Measurements from ENCODE around the gene ISLR2. TPM values are rescaled to one million over a fixed set of nuclear protein-coding genes. Genes with fewer than 3 reads are reported as not detected.

Gene ISLR2
- total and polyA plus RNA-seq, 2 donors (not counting 3 experiments of a cell fraction or from before 2014, with no cell fraction given), result not detected

DNA sequence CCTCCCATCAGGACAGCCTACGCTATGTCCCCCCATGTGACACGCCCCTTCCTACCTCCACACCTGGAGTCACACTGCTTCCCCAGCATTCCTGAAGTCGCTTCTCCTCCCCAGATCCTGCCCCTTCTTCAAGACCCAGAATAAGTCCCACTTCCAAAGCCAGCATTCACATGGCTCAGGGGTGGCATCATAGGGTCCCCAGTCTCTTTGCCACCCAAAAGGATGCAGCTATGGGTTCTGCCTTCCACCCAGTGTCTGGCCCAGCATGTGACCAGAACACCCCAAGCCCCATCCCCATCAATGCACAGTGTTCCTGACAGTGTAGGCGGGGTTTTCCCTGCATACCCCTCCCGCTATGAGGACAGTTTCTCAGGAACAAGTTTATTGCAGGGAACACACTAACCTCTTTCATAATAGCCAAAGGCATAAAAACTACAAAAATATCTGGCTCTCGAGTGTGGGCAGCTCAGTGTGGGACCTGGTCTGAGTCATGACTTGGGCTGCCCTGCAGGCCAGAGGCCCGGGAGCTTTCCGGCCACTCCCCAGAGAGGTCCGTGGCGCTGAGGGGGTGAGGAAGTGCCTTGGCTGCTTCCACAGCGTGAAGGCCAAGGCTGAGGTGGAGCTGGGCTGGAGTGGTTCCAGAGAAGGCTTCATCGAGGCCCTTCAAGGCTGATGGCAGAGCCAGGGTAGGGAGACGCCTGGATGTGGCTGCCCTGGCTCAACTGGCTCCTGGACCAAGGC lies 48.9 kb downstream of the ISLR2 start:
- H3K27ac ChIP-seq (ENCODE audit: insufficient read depth, low read depth, low read length), result peak overlapping the region; percentile 16
- no peaks in the 10 kb centered on the region for H3K9me1 ChIP-seq (replicated peaks; ENCODE audit: control insufficient read depth, extremely low read depth, insufficient read depth, low read length)
- TF ChIP-seq POLR2AphosphoS5 (IDR thresholded peaks at IDR 0.05; ENCODE audit: insufficient read depth, low read depth, low read length) (peak; percentile 54), FOS (IDR thresholded peaks at IDR 0.05; ENCODE audit: borderline replicate concordance, insufficient read depth, low read length) (peak; percentile 89), POLR2A (IDR thresholded peaks at IDR 0.05; ENCODE audit: low read depth, low read length) (no peak)
- intact Hi-C loops (cut with micrococcal nuclease) (loop anchor here (2.0 to 5.0 kb wide), 2 partner anchors 44 to 63 kb away; no protein-coding TSS in a partner anchor), dilution Hi-C loops (cut with MboI; ENCODE audit: extremely low pct_ligation_motif_present, low sequenced_read_pairs) (no loop called here)
- ChIA-PET CTCF (interaction anchor here (1.1 to 2.7 kb wide), 2 partner anchors 61 to 129 kb away, joined by 4 to 8 read pairs; no protein-coding TSS in a partner anchor), POLR2A (no interaction called here)
- H3K4me3 ChIP-seq (replicated peaks in 1 of 3; ENCODE audit: insufficient read depth in 1 of 3, low read depth in 1 of 3, low read length in 3 of 3), result no peak overlapping the region
- H3K4me1 ChIP-seq (ENCODE audit: control insufficient read depth, extremely low read depth, insufficient read depth, low read length), result peaks cover 20% of the 10 kb centered on the region
- H3K4me2 ChIP-seq (ENCODE audit: insufficient read depth, low read length), result no peak overlapping the region
- H4K20me1 ChIP-seq (replicated peaks; ENCODE audit: control insufficient read depth, extremely low read depth, insufficient read depth, low read length), result no peaks in the 10 kb centered on the region
- FAIRE-seq (peak; percentile 86), DNase-seq (ENCODE audit: low read depth, low spot score) (peak; percentile 42)
- H3K36me3 ChIP-seq (ENCODE audit: control insufficient read depth in 2 of 2, extremely low read depth in 1 of 2, insufficient read depth in 2 of 2, low read length in 2 of 2), result no peaks in the 10 kb centered on the region
- H3K9me3 ChIP-seq (replicated peaks; ENCODE audit: control insufficient read depth, insufficient read depth, low read length), result no peaks in the 10 kb centered on the region
- no peaks in the 10 kb centered on the region for H3K79me2 ChIP-seq (ENCODE audit: control insufficient read depth, insufficient read depth, low read length)
- no peaks in the 10 kb centered on the region for H3K27me3 ChIP-seq (ENCODE audit: control insufficient read depth in 2 of 2, insufficient read depth in 2 of 2, low read length in 2 of 2)
- no peak overlapping the region for H3K9ac ChIP-seq (replicated peaks; ENCODE audit: extremely low read depth, insufficient read depth, low read length)
- no peak overlapping the region for H2AFZ ChIP-seq (ENCODE audit: low read depth, low read length)
- no TSS peak for BruUV-seq (replicated peaks)

DNA sequence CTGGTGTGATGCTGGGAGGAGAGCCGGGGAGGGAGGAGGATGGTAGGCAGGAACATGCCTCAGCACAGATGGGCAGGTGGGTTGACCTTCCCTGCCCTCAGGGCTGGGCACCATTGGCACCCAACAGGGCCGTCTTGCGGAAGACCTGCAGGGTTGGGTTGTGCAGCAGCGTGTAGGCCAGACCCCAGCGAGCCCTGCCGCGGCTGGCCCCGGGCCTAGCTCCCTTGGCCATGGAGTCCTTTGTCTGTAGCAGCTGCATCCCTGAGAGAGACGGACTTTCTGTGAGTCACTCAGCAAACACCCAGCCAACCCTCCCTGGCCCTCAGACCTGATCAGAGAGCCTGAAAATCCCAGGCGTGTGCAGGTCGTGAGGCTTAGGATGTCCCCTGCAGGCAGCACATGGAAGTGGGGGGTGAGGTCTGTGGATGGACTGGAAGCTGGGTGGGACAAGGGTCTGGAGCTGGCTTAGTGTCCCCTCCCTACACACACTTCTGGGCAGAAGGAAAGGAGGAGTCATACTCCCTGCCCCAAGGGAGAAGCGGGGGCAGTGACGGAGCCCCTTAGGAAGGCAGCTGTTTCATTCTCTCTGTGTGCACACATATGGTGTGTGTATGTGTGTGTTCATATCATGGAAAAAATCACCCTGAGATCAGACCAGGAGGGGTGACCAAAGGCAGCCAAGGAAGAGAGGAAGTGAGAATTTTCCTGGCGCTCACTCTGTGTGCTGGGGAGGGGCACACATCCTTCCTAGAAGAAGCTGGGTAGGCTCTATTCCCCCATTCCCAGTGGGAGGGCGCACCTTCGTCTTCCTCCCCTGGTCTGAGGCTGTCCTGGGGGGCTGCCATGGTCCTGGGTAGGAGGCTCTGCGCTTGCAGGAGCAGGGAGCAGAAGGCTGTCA lies 49.8 kb downstream of the ISLR2 start:
- POLR2A ChIA-PET, result no interaction called here
- FAIRE-seq, result peak; percentile 67
- BruUV-seq (replicated peaks), result no TSS peak

More for the DNA sequence above, 49.8 kb downstream of the ISLR2 start:
- H3K4me2 ChIP-seq (ENCODE audit: insufficient read depth, low read length), result no peak overlapping the region
- peaks cover 20% of the 10 kb centered on the region for H3K4me1 ChIP-seq (ENCODE audit: control insufficient read depth, extremely low read depth, insufficient read depth, low read length)
- H3K9ac ChIP-seq (replicated peaks; ENCODE audit: extremely low read depth, insufficient read depth, low read length), result peak overlapping the region; percentile 3
- CTCF ChIA-PET, result interaction anchor here (1.1 to 2.7 kb wide), 4 partner anchors 15 to 207 kb away, joined by 4 to 8 read pairs (median 4); no protein-coding TSS in a partner anchor
- intact Hi-C loops (cut with micrococcal nuclease), result loop anchor here (2.0 to 5.0 kb wide), 2 partner anchors 45 to 62 kb away; no protein-coding TSS in a partner anchor
- H3K27ac ChIP-seq (ENCODE audit: insufficient read depth, low read depth, low read length), result peak overlapping the region; percentile 16
- peak; percentile 18 for DNase-seq (ENCODE audit: low read depth, low spot score)
- no peaks in the 10 kb centered on the region for H4K20me1 ChIP-seq (replicated peaks; ENCODE audit: control insufficient read depth, extremely low read depth, insufficient read depth, low read length)
- no peak overlapping the region for H2AFZ ChIP-seq (ENCODE audit: low read depth, low read length)
- H3K4me3 ChIP-seq (replicated peaks in 1 of 3; ENCODE audit: insufficient read depth in 1 of 3, low read depth in 1 of 3, low read length in 3 of 3), result no peak overlapping the region
- H3K27me3 ChIP-seq (ENCODE audit: control insufficient read depth in 2 of 2, insufficient read depth in 2 of 2, low read length in 2 of 2), result no peaks in the 10 kb centered on the region
- H3K9me1 ChIP-seq (replicated peaks; ENCODE audit: control insufficient read depth, extremely low read depth, insufficient read depth, low read length), result no peaks in the 10 kb centered on the region
- TF ChIP-seq, protein P1, sequence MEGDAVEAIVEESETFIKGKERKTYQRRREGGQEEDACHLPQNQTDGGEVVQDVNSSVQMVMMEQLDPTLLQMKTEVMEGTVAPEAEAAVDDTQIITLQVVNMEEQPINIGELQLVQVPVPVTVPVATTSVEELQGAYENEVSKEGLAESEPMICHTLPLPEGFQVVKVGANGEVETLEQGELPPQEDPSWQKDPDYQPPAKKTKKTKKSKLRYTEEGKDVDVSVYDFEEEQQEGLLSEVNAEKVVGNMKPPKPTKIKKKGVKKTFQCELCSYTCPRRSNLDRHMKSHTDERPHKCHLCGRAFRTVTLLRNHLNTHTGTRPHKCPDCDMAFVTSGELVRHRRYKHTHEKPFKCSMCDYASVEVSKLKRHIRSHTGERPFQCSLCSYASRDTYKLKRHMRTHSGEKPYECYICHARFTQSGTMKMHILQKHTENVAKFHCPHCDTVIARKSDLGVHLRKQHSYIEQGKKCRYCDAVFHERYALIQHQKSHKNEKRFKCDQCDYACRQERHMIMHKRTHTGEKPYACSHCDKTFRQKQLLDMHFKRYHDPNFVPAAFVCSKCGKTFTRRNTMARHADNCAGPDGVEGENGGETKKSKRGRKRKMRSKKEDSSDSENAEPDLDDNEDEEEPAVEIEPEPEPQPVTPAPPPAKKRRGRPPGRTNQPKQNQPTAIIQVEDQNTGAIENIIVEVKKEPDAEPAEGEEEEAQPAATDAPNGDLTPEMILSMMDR (IDR thresholded peaks at IDR 0.05; ENCODE audit: extremely low read depth in 1 of 2, insufficient read depth in 1 of 2, low read depth in 1 of 2, low read length in 2 of 2), result peak in 1 of 2 donors; percentile 26
- TF ChIP-seq POLR2A (IDR thresholded peaks at IDR 0.05; ENCODE audit: low read depth, low read length) (no peak), JUN (IDR thresholded peaks at IDR 0.05; ENCODE audit: borderline replicate concordance, insufficient read depth, insufficient read length, low read depth) (no peak), POLR2AphosphoS5 (IDR thresholded peaks at IDR 0.05; ENCODE audit: insufficient read depth, low read depth, low read length) (no peak), EZH2 (IDR thresholded peaks at IDR 0.05; ENCODE audit: borderline replicate concordance, low read depth, low read length, severe bottlenecking) (no peak), GATA2 (IDR thresholded peaks at IDR 0.05; ENCODE audit: insufficient read depth, insufficient read length, low read depth, low read length) (peak; percentile 62), FOS (IDR thresholded peaks at IDR 0.05; ENCODE audit: borderline replicate concordance, insufficient read depth, low read length) (no peak), MYC (IDR thresholded peaks at IDR 0.05; ENCODE audit: low read depth, low read length) (no peak)
- TF ChIP-seq, protein P2, sequence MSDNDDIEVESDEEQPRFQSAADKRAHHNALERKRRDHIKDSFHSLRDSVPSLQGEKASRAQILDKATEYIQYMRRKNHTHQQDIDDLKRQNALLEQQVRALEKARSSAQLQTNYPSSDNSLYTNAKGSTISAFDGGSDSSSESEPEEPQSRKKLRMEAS (IDR thresholded peaks at IDR 0.05; ENCODE audit: insufficient read depth, insufficient read length), result no peak
- H3K79me2 ChIP-seq (ENCODE audit: control insufficient read depth, insufficient read depth, low read length), result no peaks in the 10 kb centered on the region
- no peaks in the 10 kb centered on the region for H3K36me3 ChIP-seq (ENCODE audit: control insufficient read depth in 2 of 2, extremely low read depth in 1 of 2, insufficient read depth in 2 of 2, low read length in 2 of 2)
- no peaks in the 10 kb centered on the region for H3K9me3 ChIP-seq (replicated peaks; ENCODE audit: control insufficient read depth, insufficient read depth, low read length)
- dilution Hi-C loops (cut with MboI; ENCODE audit: extremely low pct_ligation_motif_present, low sequenced_read_pairs), result no loop called here
